Chondrocyte (in vitro differentiated cells): Measurements from ENCODE around the gene HADHA. TPM values are rescaled to one million over a fixed set of nuclear protein-coding genes. Genes with fewer than 3 reads are reported as not detected.

Experiments
- DNase-seq: peaks from one replicate; pipeline ENCODE4 v3.0.0; 2021; ENCODE audit warnings: mixed read lengths, low spot score
- H3K27ac Mint-ChIP-seq: one replicate; pipeline ENCODE4 v1.8.0; 2021; ENCODE audit warnings: mild to moderate bottlenecking, moderate library complexity, mixed read lengths; ENCODE audit not compliant: unreplicated experiment
- H3K27me3 Mint-ChIP-seq: 2 replicates; pipeline ENCODE4 v1.8.0; 2021; ENCODE audit warnings: low read depth, mixed read lengths
- H3K36me3 Mint-ChIP-seq: 2 replicates; pipeline ENCODE4 v1.8.0; 2021; ENCODE audit warnings: low read depth, mixed read lengths
- H3K4me1 Mint-ChIP-seq: 2 replicates; pipeline ENCODE4 v1.8.0; 2021; ENCODE audit warnings: low read depth, mild to moderate bottlenecking, mixed read lengths
- H3K4me3 Mint-ChIP-seq: one replicate; pipeline ENCODE4 v1.8.0; 2021; ENCODE audit warnings: mild to moderate bottlenecking, moderate library complexity, mixed read lengths; ENCODE audit not compliant: unreplicated experiment
- H3K9me3 Mint-ChIP-seq: 2 replicates; pipeline ENCODE4 v1.8.0; 2021; ENCODE audit warnings: low read depth, mixed read lengths
- CTCF ChIP-seq: fragments of 200-600 bp; sonication (generic); IDR thresholded peaks from 2 replicates; pipeline ENCODE4 v1.5.0; 2021; ENCODE audit warnings: antibody characterized with exemption, mild to moderate bottlenecking, moderate library complexity
- total RNA-seq: library from RNA; stranded (reverse); gene quantifications from 3 replicates; pipeline ENCODE4 v1.2.1, GENCODE V29; 2021

Gene HADHA
- total RNA-seq, 1 donor from 2014 or later, result 98.0 TPM

- H3K4me1 Mint-ChIP-seq, result peaks cover 2% of the 10 kb centered on the region
- H3K36me3 Mint-ChIP-seq, result peaks cover 2% of the 10 kb centered on the region
- H3K27me3 Mint-ChIP-seq, result peaks cover 12% of the 10 kb centered on the region
- no peak overlapping the region for H3K4me3 Mint-ChIP-seq
- TF ChIP-seq CTCF, result no peak
- no peak overlapping the region for H3K27ac Mint-ChIP-seq
- no peaks in the 10 kb centered on the region for H3K9me3 Mint-ChIP-seq
- DNase-seq, result no peak
Observed at GRCh38 chr2:26148501-26148900, 95.9 kb downstream of the HADHA start.

- H3K4me1 Mint-ChIP-seq, result peaks cover 2% of the 10 kb centered on the region
- no peaks in the 10 kb centered on the region for H3K36me3 Mint-ChIP-seq
- TF ChIP-seq CTCF, result peak; percentile 92
- H3K9me3 Mint-ChIP-seq, result no peaks in the 10 kb centered on the region
- no peak overlapping the region for H3K27ac Mint-ChIP-seq
- DNase-seq, result no peak
- H3K4me3 Mint-ChIP-seq, result no peak overlapping the region
- peaks cover 8% of the 10 kb centered on the region for H3K27me3 Mint-ChIP-seq
Observed at GRCh38 chr2:26144953-26145680, 99.3 kb downstream of the HADHA start.

- Mint-ChIP-seq H3K27me3 (peaks cover 4% of the 10 kb centered on the region), H3K4me1 (peaks cover 2% of the 10 kb centered on the region), H3K9me3 (no peaks in the 10 kb centered on the region), H3K27ac (no peak overlapping the region), H3K4me3 (no peak overlapping the region), H3K36me3 (no peaks in the 10 kb centered on the region)
- no peak for DNase-seq
- TF ChIP-seq CTCF, result no peak
Observed at GRCh38 chr2:26144031-26144430, 100.4 kb downstream of the HADHA start.

- no peak overlapping the region for H3K4me3 Mint-ChIP-seq
- DNase-seq, result no peak
- H3K9me3 Mint-ChIP-seq, result no peaks in the 10 kb centered on the region
- peaks cover 2% of the 10 kb centered on the region for H3K4me1 Mint-ChIP-seq
- no peak overlapping the region for H3K27ac Mint-ChIP-seq
- peaks cover 3% of the 10 kb centered on the region for H3K36me3 Mint-ChIP-seq
- no peak for TF ChIP-seq CTCF
- H3K27me3 Mint-ChIP-seq, result no peaks in the 10 kb centered on the region
Observed at GRCh38 chr2:26141145-26141769, 103.2 kb downstream of the HADHA start.

Other genes starting within 250 kb of the HADHA start
- 148 to 162 TPM (median 153 TPM) in 3 replicates for gene RAB10, start 210.5 kb downstream of the HADHA start, total RNA-seq
- 6.5 to 22.6 TPM (median 19.1 TPM) in 3 replicates for gene GAREM2, start 71.5 kb downstream of the HADHA start, total RNA-seq
- 85.0 to 96.8 TPM (median 89.1 TPM) in 3 replicates for gene HADHB, start 307 bp upstream of the HADHA start, total RNA-seq
- 15.5 to 22.2 TPM (median 17.2 TPM) in 3 replicates for gene SELENOI, start 101.5 kb upstream of the HADHA start, total RNA-seq
- gene ADGRF3, start 102.2 kb upstream of the HADHA start, total RNA-seq, result 0.10 to 0.85 TPM (median 0.12 TPM) in 3 replicates
- gene DRC1, start 157.3 kb upstream of the HADHA start, total RNA-seq, result 0.17 TPM in 1 of 3 replicates, not detected in the others
- not detected in 3 replicates for gene OTOF, start 233.5 kb upstream of the HADHA start, total RNA-seq